HCT116 (cell line): ENCODE data around the gene HDAC2.

Experiments
- ATF3 ChIP-seq: IDR thresholded peaks from 2 replicates; pipeline ENCODE4 v1.6.1; 2012
- CEBPB ChIP-seq: IDR thresholded peaks from 2 replicates; pipeline ENCODE4 v1.6.1; 2012; ENCODE audit warnings: low read depth
- CTCF ChIP-seq, 3 experiments: fragments of 200-600 bp in 1 of 3; sonication (generic) in 1 of 3; IDR thresholded peaks in 2 of 3; conservative IDR thresholded peaks in 1 of 3; 2 replicates each; pipeline ENCODE4 v1.5.1; 2012 to 2017; ENCODE audit warnings: low read depth in 2 of 3, low read length in 2 of 3, antibody characterized with exemption in 1 of 3, borderline replicate concordance in 1 of 3, control low read depth in 1 of 3, mild to moderate bottlenecking in 1 of 3, mixed read lengths in 1 of 3, mixed run types in 1 of 3, moderate library complexity in 1 of 3; ENCODE audit not compliant: insufficient read depth in 1 of 3
- EZH2 ChIP-seq: fragments of 200-600 bp; sonication (generic); IDR thresholded peaks from 2 replicates; pipeline ENCODE4 v1.6.1; 2017; ENCODE audit warnings: antibody characterized with exemption, mixed run types
- MAX ChIP-seq: IDR thresholded peaks from 2 replicates; pipeline ENCODE4 v1.6.1; 2012
- POLR2A ChIP-seq: IDR thresholded peaks from 2 replicates; pipeline ENCODE4 v1.7.0; 2011; ENCODE audit warnings: borderline replicate concordance; ENCODE audit not compliant: insufficient read depth, insufficient read length; ENCODE audit errors: extremely low read depth

GRCh38 chr6:114010540-114010939 is 39.6 kb upstream of the HDAC2 start:
- TF ChIP-seq ATF3 (no peak), MAX (no peak), CTCF (IDR thresholded peaks at IDR 0.05 in 2 of 3, conservative IDR thresholded peaks at IDR 0.05 in 1 of 3; ENCODE audit: borderline replicate concordance in 1 of 3, insufficient read depth in 1 of 3, low read depth in 2 of 3, low read length in 2 of 3) (no peak), POLR2A (no peak), EZH2 (no peak), CEBPB (no peak)
